Measurements from ENCODE around the gene INSRR. TPM values are rescaled to one million over a fixed set of nuclear protein-coding genes. Genes with fewer than 3 reads are reported as not detected.

The INSRR gene
- total RNA-seq, 1 experiment from 2014 or later: 0.11 TPM

GRCh38 chr1:156894001-156894400 lies 35.1 kb upstream of the INSRR start (continued):
- no peak for TF ChIP-seq ZBTB43 (CRISPR knock-in tag; IDR thresholded peaks at IDR 0.05)
- TF ChIP-seq E2F4 (CRISPR knock-in tag; IDR thresholded peaks at IDR 0.05; ENCODE audit: borderline replicate concordance, low read depth): no peak
- no peak for TF ChIP-seq TP53 (CRISPR knock-in tag; IDR thresholded peaks at IDR 0.05)
- no peak for TF ChIP-seq ARID4B (CRISPR knock-in tag; IDR thresholded peaks at IDR 0.05; ENCODE audit: borderline replicate concordance)

- Mint-ChIP-seq H3K27ac (no peak within 1 kb of the TSS), H3K36me3 (no peaks in the 10 kb centered on the region), H3K27me3 (ENCODE audit: low read depth) (peaks cover 78% of the 10 kb centered on the region), H3K4me3 (peak within 1 kb of the TSS; percentile 72), H3K9me3 (no peaks in the 10 kb centered on the region), H3K4me1 (peaks cover 23% of the 10 kb centered on the region)
- DNase-seq (ENCODE audit: low spot score) (peak; percentile 66), ATAC-seq (peak; percentile 29)
- no peak for TF ChIP-seq E2F4 (CRISPR knock-in tag; IDR thresholded peaks at IDR 0.05; ENCODE audit: borderline replicate concordance, low read depth)
- no peak for TF ChIP-seq JAZF1 (CRISPR knock-in tag; IDR thresholded peaks at IDR 0.05)
- TF ChIP-seq GTF2I (CRISPR knock-in tag; conservative IDR thresholded peaks at IDR 0.05): peak; percentile 96
- POLR2A ChIA-PET: interaction anchor here (0.5 to 1.0 kb wide), 3 partner anchors 8 to 142 kb away, joined by 3 to 5 read pairs (median 4); partner anchors contain the start of gene HDGF
- CTCF ChIA-PET: interaction anchor here (0.5 to 13.3 kb wide), 37 partner anchors 8 to 806 kb away, joined by 3 to 233 read pairs (median 5); partner anchors contain the start of genes BCAN, CRABP2, HDGF and INSRR
These were observed 34.4 kb upstream of the INSRR start, which contains the start of gene PEAR1 for GRCh38 chr1:156893048-156893953. Gene PEAR1, plus strand, starts transcription at chr1:156893718. Its CDS starts 10,209 bp downstream, at chr1:156903927.

- POLR2A ChIA-PET: interaction anchor here (0.5 to 1.0 kb wide), 3 partner anchors 9 to 141 kb away, joined by 3 to 5 read pairs (median 4); partner anchors contain the start of gene HDGF
- ATAC-seq: peak; percentile 78
- Mint-ChIP-seq H3K27me3 (ENCODE audit: low read depth) (peaks cover 76% of the 10 kb centered on the region), H3K4me3 (peak overlapping the region; percentile 72), H3K4me1 (peaks cover 24% of the 10 kb centered on the region), H3K27ac (no peak overlapping the region), H3K9me3 (no peaks in the 10 kb centered on the region), H3K36me3 (no peaks in the 10 kb centered on the region)
- CTCF ChIA-PET: interaction anchor here (0.6 to 13.3 kb wide), 37 partner anchors 9 to 806 kb away, joined by 3 to 233 read pairs (median 5); partner anchors contain the start of genes BCAN, CRABP2, HDGF and INSRR
- DNase-seq (ENCODE audit: low spot score): peak; percentile 96
- TF ChIP-seq ZNF138 (CRISPR knock-in tag; conservative IDR thresholded peaks at IDR 0.05) (no peak), PRDM15 (CRISPR knock-in tag; IDR thresholded peaks at IDR 0.05) (no peak), CTCF (IDR thresholded peaks at IDR 0.05) (peak; percentile 72), NR1H2 (CRISPR knock-in tag; IDR thresholded peaks at IDR 0.05) (no peak), SP1 (CRISPR knock-in tag; conservative IDR thresholded peaks at IDR 0.05) (peak; percentile 54; the same call in 1 of the 2 replicates), ZSCAN18 (CRISPR knock-in tag; IDR thresholded peaks at IDR 0.05) (no peak)
These were observed 33.5 kb upstream of the INSRR start for GRCh38 chr1:156892190-156893047.
